Fibroblast of skin of abdomen (primary cell): ENCODE measurements around the gene GOLGA6C. TPM values are rescaled to one million over a fixed set of nuclear protein-coding genes. Genes with fewer than 3 reads are reported as not detected.
"Not testable (repeated sequence)": the region's sequence is repeated elsewhere in the genome, so short reads cannot be mapped to it uniquely, and the experiment has no call there.

ENCODE experiments used
- DNase-seq: peaks from one replicate; pipeline ENCODE4 v3.0.0-alpha.2; 2013
- polyA plus RNA-seq, 2 experiments: library from polyadenylated mRNA; unstranded; fragments of 120-200 nt; gene quantifications; one replicate each; pipeline ENCODE4 v1.2.1, GENCODE V29; 2013; ENCODE audit not compliant: insufficient read length in 2 of 2

The GOLGA6C gene, protein sequence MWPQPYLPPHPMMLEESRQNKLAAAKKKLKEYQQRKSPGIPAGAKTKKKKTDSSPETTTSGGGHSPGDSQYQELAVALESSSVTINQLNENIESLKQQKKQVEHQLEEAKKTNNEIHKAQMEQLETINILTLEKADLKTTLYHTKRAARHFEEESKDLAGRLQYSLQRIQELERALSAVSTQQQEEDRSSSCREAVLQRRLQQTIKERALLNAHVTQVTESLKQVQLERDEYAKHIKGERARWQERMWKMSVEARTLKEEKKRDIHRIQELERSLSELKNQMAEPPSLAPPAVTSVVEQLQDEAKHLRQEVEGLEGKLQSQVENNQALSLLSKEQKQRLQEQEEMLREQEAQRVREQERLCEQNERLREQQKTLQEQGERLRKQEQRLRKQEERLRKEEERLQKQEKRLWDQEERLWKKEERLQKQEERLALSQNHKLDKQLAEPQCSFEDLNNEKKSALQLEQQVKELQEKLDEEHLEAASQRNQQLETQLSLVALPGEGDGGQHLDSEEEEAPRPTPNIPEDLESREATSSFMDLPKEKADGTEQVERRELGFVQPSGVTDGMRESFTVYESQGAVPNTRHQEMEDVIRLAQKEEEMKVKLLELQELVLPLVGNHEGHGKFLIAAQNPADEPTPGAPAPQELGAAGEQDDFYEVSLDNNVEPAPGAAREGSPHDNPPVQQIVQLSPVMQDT
- not detected for polyA plus RNA-seq (2013, experiment 1 of 2; ENCODE audit: insufficient read length)
- polyA plus RNA-seq (2013, experiment 2 of 2; ENCODE audit: insufficient read length): not detected

DNA sequence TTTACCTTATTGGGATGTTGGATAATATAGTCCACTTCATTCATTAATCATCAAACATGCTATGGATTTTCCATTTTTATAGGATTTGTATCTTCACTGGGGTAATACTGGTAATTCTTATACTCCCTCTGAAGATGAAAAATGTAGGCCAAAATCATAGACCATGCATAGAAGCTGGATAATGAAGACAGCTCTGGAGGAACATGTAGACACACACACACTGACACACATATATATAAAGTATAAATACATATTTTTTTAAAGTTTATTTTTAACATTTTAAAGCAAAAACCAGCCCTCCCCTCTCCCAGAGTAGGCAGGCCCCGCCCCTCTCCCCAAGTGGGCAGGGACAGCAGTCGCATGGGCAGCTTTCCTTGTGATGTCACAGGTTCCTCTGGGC, at the start of gene GOLGA6C:
GOLGA6C (plus strand) TSS at position 301 of the 400 bp plus-strand sequence. CDS start 265 bp downstream, outside the sequence.
- DNase-seq: not testable (repeated sequence)

DNA sequence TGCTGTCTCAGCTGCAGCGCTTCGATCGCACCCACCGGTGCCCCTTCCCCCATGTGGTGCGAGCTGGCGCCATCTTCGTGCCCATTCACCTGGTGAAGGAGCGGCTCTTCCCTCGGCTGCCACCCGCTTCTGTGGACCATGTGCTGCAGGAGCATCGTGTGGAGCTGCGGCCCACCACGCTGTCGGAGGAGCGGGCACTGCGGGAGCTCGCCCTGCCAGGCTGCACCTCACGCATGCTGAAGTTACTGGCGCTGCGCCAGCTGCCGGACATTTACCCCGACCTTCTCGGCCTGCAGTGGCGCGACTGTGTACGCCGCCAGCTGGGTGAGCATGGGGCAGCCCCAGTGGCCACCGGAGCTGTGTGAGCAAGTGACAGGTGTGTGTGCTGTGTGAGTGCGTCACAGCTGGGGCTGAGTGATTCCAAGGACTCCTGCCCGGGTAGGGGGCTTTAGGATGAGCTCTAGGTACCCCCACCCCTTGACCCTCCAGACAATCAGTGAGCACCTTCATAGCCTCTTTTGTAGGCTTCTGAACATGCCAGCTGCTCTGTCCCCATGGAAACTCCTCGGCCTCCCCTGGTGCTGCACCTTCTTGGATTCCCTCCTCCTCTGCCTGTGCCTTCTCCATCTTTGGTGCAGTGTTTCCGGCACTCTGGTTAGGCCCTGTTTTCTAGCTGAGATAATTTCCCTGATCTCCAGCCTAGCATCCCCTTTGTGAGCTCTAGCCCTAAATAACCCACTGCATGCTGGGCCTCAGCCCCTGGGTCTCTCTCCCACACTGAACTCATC, 49.4 kb upstream of the GOLGA6C start:
- no peak for DNase-seq

DNA sequence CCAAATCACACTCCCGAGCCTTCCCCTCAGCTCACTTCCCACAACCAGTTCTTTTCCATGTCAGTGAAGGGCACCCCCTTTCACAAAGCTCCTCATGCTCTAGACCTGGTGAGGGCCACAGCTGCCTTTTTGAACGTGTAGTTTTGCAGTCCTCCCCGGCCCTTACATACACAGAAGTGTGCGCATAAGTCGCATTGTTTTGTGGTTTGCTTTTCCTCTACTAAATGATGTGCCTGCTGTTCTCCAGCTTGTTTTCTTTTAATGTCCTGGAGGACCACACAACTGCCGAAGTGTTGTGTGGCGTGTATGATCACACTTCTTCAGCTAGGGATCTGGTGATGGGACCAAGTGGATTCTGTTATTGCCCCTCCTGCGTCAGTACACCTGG, 48.9 kb upstream of the GOLGA6C start:
- no peak for DNase-seq

DNA sequence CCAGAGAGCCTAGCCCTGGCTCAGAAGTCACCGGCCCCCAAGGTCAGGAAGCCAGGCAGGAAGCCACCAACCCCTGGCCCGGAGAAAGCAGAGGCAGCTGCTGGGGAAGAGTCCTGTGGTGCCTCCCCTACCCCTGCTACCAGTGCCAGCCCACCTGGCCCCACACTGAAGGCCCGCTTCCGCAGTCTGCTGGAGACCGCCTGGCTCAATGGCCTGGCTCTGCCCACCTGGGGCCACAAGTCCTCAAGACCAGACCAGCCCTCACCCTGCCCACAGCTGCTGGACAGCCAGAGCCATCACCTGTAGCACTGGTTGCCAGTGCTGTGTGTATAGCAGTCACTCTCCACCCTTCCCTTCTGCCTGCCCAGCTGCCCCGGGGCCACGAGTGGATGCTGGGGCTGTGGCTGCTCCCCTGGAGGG, 47.3 kb upstream of the GOLGA6C start:
- no peak for DNase-seq

DNA sequence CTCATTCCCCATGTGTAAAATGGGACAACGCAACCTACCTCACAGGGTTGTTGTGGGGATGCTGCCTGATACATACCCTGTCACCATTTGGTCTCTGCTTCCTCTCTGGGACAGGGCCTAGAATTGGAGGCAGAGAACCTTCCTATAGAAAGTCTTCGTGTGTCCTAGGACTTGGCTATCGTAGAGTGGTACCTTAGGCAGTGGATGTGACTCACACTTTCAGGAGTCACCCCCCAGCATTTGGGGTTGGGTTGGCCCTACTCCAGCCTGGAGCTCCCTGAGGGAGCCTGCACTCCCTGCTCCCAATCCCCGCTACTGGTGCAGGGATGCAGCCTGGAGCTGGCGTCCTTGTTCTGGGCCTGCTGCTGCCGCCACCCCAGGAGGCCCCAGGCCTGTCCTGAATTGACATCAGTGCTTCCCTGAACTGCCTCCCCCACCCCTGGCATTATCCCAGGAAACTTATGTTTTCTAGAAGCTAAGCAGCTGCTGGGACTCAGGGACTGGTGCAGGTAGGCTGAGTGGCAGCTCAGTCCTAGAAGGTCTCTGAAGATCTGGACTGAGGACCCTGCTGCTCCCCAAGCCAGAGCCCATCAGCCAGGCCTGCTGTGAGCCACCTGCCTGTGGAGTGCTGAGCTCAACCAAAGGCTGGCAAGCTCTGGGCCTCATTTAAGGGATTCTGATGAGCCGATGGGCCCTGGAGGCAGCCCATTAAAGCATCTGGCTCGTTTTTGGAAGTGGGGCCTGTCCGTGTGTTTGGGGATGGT, 46.5 kb upstream of the GOLGA6C start:
- no peak for DNase-seq

DNA sequence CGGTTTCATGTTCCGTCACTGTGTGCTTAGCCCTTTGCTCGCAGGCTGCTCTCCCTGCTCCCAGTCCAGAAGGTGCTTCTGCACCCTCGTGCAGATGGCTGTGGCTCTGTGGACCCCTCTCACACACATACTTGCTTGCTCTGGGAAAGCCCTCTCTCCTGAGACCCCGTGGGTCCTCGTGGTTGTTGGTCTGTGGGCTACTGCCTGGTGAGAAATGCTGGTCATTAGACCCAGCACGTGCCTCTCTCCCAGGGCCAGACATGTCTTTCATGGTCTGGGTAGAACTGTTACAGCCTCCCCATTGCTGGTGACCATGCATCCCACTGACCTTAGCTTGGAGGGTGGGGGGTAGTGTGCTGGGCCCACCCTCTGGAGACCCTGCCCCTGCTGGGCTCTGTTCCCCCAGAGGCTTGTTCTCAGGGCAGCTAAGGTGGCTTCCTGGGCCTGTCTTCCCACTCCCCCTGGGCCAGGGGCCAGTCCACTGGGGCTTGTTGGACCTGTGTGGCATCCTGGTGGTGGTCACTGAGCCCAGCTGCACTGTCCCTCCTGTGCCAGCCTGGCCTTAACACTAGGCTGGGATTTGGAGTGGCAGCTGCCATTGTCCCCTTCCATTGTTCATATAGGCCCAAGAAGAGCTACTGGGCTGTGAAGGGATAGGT, 45.8 kb upstream of the GOLGA6C start:
- DNase-seq: no peak

DNA sequence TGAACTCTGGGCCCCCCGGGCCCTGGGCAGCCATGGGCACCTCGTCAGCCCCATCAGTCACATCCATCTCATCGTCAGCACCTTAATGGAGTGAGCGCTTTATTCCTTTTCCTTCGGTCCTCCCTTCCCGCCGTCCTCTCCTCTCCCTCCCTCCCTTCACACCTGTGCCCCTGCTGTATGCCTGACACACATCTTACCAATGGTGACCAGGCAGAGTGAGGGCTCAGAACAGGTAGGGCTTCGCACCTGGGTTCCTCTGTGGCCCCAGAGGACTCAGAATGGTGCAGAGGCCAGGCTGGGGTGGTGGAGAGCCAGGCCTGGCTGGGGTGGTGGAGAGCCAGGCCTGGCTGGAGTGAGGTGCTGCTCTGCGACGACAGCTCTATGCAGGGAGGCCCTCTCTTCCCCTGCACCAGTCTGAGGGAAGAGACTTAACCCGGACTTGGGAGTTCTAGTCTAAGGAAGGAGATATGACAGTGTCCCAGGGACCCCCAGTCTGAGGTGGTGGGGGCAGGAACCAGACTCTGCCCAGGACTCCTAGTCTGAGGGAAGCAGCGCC, 44.8 kb upstream of the GOLGA6C start:
- no peak for DNase-seq

DNA sequence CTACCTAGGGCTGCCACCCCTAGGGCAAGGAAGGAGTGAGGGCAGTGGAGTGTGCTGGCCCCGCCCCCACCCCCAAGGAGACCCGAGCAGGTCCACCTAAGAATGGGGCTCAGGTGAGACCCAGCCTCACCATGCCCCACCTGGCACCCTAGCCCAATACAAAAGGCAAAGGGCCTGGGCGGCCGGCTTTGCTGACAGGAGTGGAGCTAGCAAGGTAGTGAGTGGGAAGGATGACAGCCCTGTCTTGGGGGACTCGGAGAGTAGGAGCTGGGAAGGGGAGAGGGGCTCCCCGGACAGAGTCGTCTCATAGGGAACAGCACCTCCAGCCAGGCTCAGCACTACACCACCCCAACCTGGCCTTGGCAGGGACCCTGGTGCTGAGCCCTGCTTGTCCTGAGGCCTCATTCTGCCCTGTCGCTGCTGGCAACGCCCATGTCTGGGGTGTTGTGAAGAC, 44.3 kb upstream of the GOLGA6C start:
- DNase-seq: no peak

DNA sequence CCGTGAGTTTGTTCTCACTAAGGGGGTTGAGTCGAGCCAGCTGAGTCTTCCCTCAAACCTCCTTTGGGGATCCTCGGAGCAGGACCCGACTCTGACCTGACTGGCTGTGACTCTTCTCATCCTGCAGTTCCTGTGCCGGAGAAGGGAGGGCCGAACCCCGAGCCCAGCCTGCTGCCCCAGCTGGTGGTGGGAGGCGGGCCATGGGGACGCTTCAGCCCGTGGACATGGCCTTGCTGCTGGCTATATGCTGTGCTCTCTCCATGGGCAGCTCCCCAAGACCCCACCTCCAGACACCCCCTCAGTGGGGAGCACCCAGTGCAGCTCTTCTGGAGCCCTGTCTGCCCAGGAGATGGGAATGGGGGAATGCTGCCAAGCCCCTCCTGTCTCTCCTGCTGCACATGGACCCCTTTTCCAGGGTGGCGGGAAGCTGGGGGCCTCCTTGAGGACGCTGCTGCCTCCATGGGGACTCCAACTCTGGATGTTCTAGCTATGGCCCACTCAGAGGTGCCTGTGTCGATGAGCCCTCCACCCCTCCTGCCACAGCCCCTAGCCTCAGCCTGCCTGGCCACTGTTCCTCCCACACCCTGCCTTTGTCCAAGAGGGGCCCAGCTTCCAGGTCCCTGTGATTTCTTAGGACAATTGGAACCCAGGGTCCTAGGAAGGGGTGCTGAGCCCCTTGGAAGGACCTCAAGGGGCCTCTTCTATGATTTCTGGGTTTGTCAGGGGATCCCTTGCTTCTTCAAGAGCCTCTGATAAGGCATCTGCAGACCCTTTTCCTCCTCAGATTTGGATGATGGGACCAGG, 43.6 kb upstream of the GOLGA6C start:
- DNase-seq: no peak

DNA sequence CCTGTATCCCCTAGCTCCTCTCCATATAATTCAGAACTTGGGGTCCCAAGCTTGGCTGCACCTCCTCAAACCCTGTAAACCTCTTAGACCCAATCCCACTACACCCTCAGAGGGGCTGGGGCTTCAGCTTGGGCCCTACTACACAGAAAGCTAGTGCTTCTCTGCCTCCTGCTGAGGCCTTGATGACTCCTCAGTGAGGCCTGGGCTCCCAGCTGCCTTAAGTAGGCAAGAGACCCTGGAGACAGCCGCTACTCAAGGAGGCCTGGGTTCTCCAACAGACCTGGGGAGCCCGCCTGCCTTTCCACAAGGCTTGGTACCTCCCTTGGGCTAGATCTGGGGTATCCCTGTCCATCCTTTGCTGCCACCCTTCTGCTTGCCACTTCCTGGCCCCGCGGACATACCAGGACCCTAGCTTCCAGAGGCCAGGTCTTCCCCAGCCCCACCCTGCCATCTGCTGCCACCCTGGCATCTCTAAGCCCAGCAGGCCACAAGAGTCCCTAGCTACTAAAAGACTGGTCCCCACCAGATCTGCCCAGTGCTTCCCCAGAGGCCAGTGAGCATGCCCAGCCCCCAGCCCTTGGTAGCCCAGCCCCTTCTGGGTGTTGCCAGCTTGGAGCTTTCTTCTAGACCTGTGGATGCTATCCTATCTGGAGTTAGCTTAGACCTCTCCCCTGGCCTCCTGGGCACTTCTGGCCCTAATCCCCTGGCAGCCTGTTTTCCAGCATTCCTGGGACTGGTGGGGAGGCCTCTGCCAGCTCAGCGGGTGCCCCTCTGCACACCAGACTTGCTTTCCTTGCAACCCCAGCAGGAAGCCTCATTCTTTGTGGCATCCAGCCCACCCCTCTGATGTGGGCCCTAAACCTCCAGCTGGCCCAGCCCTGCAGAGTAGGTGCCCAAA, 42.8 kb upstream of the GOLGA6C start:
- no peak for DNase-seq

DNA sequence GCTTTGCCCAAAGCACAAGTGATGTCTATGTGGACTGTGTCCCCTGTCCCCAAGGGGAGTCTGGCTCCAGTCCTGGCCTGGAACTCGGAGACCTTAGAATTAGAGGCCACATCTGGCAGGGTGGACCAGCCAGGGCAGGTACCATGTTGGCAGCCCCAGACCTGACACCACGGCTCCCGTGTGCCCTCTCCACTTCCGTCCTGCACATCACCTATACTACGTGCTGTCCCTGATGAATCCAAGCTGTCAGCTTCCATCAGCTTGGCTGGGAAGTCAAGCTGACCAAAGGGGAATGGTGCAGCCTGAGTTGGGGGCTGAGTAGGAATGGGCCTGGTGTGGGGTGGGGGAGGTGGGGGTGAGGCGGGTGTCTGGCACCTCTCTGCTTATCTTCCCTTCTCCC, 41.1 kb upstream of the GOLGA6C start:
- DNase-seq: no peak

DNA sequence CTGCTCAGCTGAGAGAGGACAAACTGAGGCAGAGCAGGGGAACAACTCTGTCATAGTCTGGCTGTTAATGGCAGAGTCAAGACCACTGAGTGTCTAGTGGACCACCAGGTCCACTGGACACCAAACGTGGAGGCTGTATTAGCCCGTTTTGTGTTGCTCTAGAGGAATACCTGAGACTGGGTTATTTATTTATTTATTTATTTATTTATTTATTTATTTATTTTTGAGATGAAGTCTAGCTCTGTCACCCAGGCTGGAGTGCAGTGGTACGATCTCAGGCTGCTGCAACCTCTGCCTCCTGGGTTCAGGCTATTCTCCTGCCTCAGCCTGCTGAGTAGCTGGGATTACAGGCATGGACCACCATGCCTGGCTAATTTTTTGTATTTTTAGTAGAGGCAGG, 40.6 kb upstream of the GOLGA6C start:
- not testable (repeated sequence) for DNase-seq

DNA sequence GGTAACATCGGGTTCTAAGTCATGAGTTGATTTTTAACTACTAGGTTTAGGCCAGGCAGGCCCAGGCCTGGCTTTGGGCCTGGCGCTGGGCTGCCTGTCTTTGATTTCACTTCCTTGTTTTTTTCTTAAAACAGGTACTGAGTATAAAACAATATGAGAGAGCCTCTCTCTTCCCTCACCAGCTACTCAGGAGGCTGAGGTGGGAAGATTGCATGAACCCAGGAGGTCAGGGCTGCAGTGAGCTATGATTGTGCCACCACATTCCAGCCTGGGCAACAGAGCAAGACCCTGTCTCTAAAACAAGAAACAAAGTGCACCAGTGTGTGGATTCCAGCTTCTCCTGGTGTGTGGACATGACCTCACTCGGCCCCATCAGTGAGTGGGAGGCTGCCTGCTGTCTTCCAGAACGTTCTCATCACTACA, 38.6 kb upstream of the GOLGA6C start:
- not testable (repeated sequence) for DNase-seq

DNA sequence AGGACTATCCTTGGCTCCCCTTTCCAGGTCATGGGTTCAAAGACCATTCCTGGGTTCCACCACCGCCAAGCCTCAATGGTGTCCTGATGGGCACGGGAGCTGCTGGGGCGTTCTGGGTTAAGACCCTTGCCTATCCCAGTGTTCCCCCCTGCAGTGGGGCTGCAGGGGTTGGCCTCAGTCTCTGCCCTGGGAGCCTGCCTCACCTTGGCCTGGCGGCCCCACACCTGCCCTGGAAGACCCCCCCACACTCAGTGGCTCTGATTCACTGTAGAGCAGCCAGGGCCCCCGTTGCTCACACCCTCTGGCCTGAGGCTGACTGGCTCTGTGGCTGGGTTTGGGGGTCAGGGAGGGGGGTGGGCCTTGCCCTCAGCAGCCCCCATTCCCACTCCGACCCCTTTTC, 34.4 kb upstream of the GOLGA6C start:
- no peak for DNase-seq

DNA sequence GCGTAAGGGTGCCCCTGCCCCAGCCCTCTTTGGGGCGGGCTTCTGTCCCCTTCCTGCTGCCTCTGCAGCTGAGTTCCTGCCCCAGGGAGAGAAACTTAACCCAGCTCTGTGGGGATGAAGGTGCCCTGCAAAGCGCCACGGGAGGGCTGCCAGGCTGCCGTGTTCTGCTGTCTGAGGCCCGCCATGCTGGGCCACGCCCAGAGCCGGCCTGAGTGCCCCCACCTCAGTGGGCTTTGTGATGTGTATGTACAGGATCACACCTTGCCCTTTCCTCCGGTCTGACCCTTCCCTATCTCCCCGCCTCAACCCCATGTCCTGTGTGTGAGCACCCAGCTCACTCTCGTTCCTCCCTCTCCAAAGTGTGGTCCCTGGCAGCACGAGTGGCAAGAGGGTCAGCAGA, 33.9 kb upstream of the GOLGA6C start:
- no peak for DNase-seq

DNA sequence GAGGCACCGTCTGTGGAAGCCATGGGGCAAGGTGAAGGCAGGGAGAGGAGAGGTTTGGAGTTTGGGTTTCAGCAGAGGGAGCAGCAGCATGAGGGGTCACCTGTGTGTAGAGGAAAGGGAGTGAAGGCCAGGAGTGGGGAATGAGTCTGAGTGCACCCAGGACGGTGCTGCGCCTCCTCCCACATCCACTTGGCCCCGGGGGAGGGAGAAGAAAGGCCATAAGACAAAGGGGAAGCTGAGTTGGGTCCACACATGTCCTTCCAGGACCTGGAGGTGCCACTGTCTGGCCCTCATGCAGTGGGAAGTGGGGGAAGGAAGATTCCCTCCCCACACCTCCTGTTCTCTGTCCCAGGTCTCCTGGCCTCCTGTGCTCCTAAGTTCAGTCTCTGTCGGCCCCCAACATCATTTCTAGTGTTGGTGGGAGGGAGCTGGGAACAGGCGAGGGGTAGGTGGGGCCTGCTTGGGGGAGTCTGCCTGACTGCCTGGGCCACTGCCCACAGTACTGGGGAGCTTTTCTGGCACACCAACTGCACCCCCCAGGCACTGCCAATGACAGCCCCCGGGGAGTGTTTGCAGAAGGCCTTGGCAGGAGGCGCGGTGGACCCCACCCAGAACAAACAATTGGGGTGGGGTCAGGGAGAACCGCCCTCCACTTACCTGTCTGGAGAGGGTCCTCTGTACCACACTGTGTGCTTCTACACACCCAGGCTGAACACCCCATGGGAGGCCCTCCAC, 32.9 kb upstream of the GOLGA6C start:
- not testable (repeated sequence) for DNase-seq

DNA sequence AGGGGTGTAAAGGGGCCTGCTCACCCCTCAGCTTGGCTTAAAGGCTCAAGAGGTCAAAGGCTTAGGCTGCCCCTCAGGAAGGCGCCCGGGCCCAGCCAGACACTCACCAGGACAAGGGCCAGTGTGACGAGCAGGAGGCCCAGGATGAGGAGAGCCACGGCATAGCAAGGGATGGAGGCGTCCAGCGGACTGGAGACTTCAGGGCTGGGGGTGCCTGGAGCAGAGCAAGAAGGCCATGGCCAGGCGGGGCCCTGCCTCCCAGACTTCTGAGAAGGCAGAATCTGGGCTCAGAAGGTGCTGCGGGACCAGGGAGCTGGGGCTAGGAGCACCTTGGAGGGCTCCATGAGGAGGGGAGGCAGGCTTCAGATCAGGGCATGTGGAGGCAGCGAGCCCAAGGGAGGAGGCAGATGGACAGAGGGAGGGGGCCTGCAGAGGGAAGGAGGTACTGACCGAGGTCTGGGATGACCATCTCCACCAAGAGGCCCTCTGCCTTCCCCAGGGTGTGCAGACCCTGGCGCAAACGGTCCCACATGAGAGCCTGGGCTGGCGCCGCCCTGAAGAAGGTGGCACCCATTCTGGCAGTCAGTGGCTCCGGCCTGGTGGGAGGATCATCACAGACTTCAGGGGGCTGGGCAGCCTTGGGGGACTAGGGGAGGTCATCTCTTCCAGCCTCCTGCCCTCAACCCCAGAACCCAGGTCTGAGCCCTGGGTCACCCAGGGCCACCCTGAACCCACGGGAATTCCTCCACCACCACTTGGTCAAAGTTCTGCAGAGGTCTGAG, 32.0 kb upstream of the GOLGA6C start:
- DNase-seq: no peak

DNA sequence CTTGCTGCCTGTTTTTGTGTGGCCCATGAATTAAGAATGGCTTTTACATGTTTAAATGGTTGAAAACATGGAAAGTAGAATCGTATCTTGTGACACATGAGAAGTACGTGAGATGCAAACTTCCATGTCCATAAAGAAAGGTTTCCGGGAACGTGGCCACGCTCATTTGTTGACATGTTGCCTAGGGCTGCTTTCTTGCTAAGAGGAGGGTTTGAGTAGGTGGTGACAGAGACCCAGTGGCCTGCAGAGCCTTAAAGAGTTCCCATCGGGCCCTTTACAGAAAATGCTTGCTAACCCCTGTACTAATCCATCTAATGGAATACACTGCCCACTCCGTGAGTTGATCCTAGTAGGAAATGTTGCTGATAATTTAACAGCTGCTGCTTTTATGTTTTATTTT, 31.0 kb upstream of the GOLGA6C start:
- DNase-seq: not testable (repeated sequence)
